Activated gamma-delta T cell (primary cell): ENCODE data around the gene MGMT.

Source experiments
- DNase-seq: peaks from one replicate; lab custom pipeline; 2025; lab: John Stamatoyannopoulos, UW

Gene MGMT

DNA sequence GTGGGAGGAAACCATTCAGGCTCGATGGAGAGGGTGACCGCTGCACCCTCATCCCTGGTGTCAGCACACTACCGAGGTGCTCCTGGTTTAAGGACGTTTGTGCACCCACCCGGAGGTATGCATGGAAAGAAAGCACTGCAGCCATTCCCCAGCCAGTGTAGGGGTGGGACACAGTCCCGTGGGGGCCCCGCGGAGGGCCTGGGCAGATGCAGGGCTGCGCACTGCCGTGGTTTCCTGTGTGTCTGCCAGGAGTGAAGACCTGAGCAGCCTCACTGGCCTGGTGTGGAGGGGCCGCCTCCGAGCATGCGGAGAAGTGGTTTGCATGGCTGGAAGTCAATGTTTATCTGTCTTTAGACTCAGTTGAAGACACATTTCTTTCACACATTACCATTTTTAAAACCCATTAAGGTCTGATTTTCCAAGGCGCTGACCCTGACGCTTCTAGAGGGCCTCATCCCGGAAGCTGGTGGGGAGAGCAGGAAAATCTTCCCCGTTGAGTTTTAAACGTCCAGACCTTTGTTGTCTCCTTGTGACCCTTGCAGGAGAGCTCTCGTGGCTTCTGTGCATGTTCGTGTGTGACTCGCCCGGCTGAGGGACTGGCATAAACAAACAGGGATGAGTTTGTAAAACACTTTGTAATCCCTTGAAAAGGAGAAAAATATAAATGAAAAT lies 188.1 kb downstream of the MGMT start:
- no peak for DNase-seq

GRCh38 chr10:129655679-129656031 lies 188.6 kb downstream of the MGMT start:
- DNase-seq, result no peak

DNA sequence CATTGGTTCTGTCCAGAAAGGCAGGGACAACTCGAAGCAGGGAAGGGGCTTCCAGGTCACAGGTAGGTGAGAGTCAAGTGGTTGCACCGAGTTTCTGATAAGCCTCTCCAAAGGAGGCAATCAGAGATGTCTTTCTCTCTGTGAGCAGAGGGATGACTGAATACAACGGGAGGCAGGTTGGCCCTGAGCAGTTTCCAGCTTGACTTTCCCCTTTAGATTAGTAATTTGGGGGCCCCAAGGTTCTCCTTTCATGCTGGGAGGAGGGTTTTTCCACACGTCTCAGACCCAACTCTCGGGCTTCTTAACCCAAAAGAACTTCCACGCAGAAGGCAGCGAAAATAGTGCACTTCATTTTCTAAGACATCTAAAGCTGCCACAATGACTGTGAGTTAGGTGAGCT lies 189.6 kb downstream of the MGMT start:
- no peak for DNase-seq

- DNase-seq, result no peak
These were observed 190.4 kb downstream of the MGMT start for GRCh38 chr10:129657297-129658017.

- DNase-seq, result no peak
These were observed 191.5 kb downstream of the MGMT start for GRCh38 chr10:129658376-129659072.

GRCh38 chr10:129659508-129660268 lies 192.6 kb downstream of the MGMT start:
- DNase-seq, result no peak

- DNase-seq, result no peak
These were observed 193.5 kb downstream of the MGMT start for GRCh38 chr10:129660569-129660968.

- DNase-seq, result no peak
These were observed 195.4 kb downstream of the MGMT start for GRCh38 chr10:129662426-129662825.

DNA sequence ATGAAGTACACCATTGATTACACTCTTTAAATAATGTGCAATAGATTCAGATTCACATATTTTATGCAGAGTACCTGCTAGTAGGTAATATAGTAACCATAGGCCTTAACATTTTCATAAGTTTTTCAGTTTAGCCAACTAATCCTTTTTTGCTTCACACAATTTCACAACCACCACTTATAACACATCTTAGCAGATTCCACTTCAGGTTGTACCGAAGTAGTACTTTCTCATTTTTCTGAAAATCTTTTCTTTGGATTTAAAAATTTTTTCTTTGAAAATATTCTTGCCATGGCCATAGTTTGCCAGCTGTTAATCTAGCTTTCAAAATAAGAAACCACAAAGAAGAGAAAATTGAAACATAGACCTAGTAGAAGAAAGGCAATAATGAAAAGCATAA lies 203.1 kb downstream of the MGMT start:
- DNase-seq, result no peak

- no peak for DNase-seq
These were observed 206.3 kb downstream of the MGMT start for GRCh38 chr10:129673292-129673691.

GRCh38 chr10:129675027-129675769 lies 208.2 kb downstream of the MGMT start:
- no peak for DNase-seq

DNA sequence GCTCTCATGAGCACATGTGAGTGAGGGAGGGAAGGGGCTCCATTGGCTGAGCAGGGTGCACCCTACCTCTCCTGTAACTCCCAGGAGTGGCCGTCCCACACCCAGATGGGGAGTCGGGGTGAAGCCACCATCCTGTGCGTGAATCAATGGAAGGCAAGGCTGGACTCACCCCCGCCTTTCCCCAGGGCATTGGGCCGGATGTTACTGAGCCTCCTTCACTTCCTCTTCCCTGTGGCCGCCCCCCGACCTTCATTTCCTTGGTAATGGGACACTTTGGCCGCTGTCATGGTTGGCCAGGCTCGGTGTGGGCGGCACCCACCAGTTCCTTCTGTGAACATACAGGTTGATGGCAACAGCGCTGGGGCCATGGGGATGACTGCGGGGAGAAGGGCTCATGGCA lies 209.0 kb downstream of the MGMT start:
- no peak for DNase-seq

DNA sequence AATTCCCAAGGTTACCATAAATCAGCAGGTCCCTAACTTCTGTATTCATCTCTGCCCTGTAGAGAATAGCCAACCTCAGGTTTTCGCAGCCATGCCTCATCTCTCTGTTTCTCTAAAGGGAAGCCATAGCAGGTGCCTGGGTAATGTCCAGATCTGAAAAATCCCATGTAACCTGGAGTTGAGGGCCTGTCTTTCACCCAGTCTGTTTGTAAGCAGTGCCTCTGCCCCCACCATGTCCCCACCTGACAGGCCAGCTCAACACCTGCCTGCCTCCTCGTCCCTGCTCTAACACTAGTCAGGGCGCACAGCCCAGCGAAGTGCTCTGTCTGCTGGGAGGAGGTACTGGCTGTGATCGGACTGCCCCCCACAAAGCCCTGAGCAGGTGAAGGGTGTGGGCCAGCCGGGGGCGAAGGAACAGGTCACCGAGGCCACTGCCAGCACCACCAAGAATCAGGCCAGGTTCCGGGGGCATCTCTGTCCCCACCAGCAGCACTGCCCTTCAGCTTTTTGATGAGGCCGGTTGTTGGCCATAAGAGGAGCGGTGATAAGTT lies 210.4 kb downstream of the MGMT start:
- DNase-seq, result no peak

GRCh38 chr10:129678186-129678585 lies 211.1 kb downstream of the MGMT start:
- no peak for DNase-seq

DNA sequence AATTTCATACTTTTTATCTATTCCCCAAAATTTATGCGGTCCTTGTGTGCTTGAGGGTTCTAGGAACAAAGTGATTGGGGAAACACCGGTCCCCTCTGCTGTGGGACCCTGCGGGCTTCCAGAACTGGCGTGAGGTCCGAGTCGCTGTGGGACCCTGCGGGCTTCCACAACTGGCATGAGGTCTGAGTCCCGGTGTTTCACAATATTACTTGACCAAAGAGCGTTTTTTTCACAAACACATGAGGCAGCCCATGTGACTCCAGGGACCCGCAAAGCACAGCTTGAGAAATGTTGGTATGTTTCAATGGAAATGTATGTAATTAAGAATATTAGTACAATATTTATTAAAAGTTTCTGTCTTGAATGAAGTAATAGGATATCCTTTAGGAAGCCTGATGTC lies 212.2 kb downstream of the MGMT start:
- no peak for DNase-seq

DNA sequence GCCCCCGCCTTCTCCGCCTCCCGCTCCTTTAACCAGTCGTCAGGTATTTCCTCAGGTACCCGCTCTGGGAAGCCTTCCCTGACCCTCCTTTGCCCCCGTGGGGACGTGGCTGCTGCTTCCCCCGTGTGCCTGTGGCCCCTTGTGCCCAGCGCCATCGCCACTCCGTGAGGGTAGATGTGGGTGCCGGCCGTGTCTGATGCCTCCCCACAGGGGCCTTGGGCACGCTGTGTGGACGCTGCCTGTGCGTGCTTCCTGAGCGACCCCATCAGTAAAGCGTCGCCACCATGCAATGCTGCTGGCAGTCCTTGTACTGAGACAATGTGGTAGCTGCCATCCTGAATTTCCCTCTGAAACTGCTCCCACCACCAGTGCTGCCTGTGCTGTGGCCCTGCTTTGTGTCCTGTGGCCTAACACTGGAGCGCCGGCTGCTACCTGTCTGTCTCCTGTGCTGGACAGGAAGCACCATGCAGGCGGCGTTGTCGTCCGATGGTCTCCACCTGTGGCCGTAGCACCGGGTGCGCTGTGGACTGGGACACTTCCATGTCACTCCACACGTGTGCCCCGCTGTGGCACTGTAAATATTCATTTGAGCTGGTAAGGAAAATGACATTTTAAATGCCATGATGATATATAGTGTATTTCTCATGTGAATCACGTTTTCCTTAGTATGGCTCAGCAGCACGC lies 213.8 kb downstream of the MGMT start:
- DNase-seq, result no peak

GRCh38 chr10:129681856-129682255 lies 214.8 kb downstream of the MGMT start:
- no peak for DNase-seq

DNA sequence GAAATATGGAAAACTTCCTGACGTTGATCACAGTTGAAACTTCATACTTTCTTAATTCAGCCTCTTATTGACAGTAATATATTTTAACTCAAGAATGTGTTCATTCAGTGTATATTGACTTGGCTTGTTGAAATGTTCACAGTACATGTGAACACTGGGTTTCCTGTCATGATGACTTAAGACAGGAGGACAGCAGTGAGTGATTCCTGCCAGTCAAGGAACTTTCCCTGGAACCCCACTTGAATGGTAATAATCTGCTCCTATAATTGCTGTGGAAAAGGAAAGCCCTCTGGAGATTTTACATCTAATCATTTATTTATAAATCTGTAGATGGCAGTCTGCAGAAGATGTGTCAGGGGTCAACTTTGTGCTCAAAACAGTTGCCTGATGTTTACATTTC lies 216.5 kb downstream of the MGMT start:
- DNase-seq, result no peak

- DNase-seq, result no peak
These were observed 216.9 kb downstream of the MGMT start for GRCh38 chr10:129683920-129684319.

DNA sequence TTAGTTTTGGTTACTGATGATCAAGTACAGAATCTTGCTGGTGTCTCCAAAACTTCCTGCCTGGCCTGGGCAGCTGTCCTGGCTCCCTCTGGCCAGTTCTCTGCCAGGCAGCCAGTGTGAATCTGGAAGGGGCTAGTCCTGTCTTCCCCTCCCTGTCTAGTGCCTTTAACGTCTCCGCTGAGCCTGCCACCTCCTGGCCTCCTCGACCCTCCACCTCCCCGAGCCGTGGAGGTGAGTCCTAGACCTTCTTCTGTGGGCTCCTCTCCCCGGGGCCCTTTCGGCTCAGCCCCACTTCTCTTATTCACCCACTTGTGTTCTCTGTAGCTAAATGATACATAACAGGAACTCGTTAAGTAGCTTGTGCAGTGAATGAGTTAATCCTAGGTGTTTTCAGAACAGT lies 218.2 kb downstream of the MGMT start:
- DNase-seq, result no peak

GRCh38 chr10:129689671-129690071 lies 222.6 kb downstream of the MGMT start:
- no peak for DNase-seq
